Ovary (tissue), 3 donors: ENCODE results near the gene WFDC5.

ENCODE experiments used
- CTCF ChIP-seq, 3 donors: fragments of 450-650 bp in 2 of 3; fragments of 200-600 bp in 1 of 3; IDR thresholded peaks; one replicate each; pipeline versions ENCODE4 v1.5.1 to v1.8.0; 2016 to 2022; ENCODE audit warnings: antibody characterized with exemption in 3 of 3, mild to moderate bottlenecking in 1 of 3
- POLR2A ChIP-seq: fragments of 450-650 bp; IDR thresholded peaks from one replicate; pipeline ENCODE4 v1.6.1; 2017; ENCODE audit warnings: antibody characterized with exemption, mild to moderate bottlenecking, moderate library complexity
- donor health status: DM: no; HTN: no; CAD: no.

GRCh38 chr20:45154183-45154582 is 39.2 kb upstream of the WFDC5 start:
- TF ChIP-seq CTCF (IDR thresholded peaks at IDR 0.05) (no peak), POLR2A (no peak)
